CD4-positive, alpha-beta T cell treated with Interleukin-4 for 1 hour (primary cell): Measurements from ENCODE around the gene ELN.
A peak's percentile ranks its signal among the peaks of the same experiment; 100 is the strongest.
"Not testable (repeated sequence)": the region's sequence is repeated elsewhere in the genome, so short reads cannot be mapped to it uniquely, and the experiment has no call there.

Source experiments
- DNase-seq, 2 donors: peaks; one replicate each; pipeline ENCODE4 v3.0.0-alpha.2; 2020 to 2022

Gene ELN

DNA sequence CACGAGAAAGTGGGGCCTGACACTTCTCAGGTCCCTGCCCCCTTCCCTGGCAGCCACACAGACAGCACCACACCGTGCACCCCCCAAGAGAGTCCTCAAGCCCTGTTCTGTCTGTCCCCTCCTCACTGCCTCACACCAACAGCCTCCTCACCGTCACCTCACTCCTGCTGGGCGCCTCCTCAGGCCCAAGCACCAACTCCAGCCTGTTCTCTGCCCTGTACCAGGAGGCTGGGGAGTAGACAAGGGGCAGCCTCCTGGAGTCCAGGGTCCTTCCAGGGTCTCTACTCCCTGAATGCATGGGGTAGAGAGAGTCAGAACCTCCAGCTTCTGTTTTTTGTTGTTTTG, 26.9 kb upstream of the ELN start:
- DNase-seq = no peak

DNA sequence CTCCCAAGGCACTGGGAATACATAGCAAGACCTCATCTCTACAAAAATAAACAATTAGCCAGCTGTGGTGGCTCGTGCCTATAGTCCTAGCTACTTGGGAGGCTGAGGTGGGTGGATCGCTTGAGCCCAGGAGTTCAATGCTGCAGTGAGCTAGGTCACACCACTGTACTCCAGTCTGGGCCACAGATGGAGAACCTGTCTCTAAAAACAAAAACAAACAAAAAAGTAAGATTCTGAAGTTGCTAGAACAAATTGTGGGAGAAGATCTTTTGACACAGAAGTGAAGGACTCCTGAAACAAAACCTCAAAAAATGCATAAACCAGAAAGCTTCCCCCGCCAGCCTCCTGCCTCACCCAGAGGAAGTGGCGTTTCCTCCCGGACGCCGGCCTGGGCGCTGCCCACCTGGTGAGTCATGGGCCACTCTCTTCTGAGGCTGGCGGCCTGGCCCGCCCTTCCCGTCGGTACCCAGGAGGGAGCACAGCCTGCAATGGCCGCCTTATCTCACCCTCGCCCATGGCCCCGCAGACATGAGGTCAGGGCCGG, 25.4 kb upstream of the ELN start:
- DNase-seq = peak; percentile 4 to 61

DNA sequence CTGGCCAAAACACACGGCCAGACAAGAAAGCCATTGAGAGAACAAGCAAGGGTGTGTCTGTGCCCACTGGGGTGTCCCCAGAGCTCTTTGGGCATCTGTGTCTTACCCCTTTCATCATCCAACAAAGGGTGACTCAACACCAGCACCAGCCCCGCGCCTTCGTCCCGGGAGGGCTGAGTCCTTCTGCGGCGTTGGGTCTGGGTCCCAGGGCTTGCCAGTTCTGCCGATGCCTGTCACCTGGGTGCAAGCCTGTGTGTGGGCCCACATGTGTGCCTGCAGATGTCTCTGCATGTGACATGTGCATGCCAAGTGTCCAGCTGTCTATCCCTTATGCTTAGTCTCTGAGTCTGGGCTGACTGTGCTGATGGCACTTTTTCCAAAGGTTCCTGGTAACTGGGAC, 24.4 kb upstream of the ELN start:
- peak in 1 of 2 donors; percentile 20 for DNase-seq

DNA sequence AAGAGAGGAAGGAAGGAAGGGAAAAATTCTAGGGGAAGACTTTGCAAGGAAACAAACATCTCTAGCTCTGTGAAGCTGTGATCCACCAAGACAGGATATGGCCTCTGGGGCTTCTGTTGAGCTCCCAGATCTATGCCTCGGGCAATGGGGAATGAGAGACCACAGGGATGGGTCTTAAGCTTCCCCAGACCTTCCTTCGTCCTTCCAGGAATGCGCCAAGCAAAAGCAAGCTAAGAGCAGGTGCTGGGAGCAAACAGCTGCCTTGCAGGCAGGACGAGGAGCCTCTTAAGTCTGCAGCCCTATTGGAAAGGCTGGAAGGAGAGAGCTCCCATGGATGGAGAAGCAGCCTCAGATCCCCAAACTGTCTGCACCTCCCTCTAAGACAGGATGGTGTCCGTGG, 21.9 kb upstream of the ELN start:
- DNase-seq = no peak

DNA sequence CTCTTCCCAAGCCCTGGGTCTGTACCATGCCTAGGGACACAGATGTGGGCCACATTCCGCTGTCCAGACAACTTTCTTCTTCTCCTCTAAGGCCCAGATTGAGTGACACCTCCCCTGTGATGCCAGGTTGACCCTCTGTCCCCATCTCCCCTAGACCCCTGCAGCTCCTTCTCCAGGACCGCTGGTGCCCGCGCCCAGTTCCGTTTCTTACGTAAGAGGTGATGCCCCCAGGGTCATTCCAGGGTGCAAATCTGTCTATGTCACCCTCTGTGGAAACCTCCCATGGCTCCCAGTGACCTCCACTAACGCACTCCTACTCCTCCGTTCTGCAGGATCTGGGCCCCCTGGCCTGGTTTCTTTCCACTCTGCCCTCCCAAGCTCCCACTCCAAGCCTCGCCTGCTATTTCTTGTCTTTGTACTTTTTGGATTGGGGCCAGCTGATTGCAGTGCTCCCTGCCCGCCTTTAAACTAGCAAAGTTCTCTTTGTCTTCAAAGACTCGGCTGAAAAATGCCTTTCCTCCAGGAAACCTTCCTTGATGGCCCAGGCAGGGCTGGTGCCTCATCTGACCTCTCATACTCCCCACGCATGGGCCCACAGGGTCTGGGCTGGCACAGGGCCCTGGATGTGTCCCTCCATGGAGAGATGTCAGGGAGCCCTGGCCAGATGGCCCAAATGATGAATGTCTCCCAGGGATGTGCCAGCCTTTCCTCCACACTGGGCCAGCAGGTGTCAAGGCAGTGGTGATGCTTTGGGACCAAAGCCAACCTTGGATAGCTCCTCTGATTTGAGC, 21.3 kb upstream of the ELN start:
- DNase-seq = no peak

DNA sequence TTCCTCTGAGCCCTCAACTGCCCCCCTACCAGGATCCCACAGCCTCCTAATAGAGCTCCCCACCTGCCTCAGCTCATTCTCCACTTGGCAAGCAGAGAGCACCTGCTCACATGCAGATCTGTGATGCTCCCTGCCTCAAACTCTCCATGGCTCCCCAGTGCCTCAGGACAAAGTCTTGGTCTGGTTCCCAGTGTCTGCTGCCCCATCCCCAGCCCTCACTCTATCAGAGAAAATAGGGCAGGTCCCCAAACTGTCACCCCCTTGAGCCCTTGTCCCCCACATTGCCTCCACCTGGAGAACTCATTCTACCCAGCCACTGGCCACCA, 20.8 kb upstream of the ELN start:
- DNase-seq = no peak

DNA sequence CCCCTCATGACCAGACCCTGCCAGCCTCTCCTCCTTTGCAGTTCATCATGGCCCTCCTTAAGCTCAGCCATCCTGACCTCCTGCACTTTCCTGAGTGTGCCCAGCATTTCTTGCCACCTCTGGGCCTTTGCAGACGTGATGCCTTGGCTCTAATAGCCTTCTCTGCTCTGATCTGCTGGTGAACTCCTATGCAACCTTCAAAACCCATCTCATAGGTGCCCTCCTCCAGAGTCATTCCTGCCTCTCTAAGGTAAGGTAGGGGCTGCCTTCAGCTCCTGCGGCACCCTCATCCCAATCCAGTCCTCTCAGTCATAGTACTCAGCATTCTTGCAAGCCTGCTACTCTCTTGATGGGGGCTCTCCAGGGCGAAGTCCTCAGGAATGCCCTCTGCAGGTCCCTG, 19.3 kb upstream of the ELN start:
- DNase-seq = no peak

DNA sequence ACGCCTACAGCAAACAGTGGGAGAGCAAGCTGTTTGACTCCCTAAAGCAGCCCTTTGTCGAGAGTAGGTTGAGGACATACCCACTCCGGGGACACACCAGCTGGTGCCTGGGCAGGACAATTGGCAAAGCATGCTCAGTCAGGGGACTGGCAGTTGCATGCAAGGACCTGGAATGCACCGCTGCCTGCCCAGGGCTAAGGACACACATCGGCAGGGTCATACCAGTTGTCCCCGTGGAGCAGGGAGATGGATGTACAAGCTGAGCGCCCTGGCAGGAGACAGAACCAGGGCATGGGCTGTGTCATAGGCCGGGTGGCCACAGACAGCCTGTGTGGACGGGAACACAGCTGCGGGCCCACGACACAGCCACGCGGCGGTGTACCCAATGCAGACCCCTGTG, 18.3 kb upstream of the ELN start:
- DNase-seq = no peak

DNA sequence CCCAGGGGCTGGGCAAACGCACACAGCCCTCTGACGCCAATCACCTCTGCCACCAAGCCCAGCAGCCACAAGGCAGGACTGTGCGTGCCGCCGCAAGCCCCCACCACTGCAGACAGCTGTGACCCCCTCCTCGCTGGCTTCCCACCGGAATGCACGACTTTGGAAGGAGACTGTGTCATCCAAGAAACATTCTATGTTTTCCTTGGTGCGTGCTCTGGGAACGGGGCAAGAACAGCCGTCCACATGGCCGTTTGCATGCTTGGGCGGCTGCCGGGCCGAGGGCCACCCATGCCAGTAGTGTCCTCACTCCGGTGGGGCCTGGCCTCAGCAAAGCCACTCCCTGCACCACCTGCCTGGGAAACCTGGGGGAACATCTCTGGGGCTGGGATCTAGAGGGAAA, 17.6 kb upstream of the ELN start:
- no peak for DNase-seq

DNA sequence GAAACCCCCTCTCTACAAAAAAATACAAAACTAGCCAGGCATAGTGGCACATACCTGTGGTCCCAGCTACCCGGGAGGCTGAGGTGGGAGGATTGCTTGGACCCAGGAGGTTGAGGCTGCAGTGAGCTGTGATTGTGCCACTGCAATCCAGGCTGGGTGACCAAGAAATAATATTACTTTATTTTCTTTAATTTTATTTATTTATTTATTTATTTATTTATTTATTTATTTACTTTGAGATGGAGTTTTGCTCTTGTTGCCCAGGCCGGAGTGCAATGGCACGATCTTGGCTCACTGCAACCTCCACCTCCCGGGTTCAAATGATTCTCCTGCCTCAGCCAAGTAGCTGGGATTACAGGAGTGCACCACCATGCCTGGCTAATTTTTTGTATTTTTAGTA, 16.6 kb upstream of the ELN start:
- DNase-seq = not testable (repeated sequence)

DNA sequence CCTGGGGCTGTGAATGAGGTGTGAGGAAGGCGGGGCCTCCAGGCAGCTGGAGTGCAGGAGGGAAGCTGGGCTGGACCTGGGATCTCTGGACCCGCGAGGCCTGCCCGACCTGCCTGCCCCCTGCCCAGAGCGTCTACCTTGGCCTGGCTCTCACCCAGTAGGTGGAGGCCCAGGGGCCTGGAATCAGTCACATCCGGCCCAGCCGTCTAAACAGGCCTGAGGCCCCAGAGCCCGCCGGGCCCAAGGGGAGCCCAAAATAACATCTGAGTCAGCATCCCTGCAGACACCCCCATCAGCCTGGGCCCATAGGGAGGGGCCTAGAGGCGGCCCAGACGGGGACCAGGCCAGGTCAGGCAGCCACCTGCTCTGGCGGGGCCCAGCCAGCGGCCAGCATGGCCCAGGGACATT, 15.1 kb upstream of the ELN start:
- no peak for DNase-seq

DNA sequence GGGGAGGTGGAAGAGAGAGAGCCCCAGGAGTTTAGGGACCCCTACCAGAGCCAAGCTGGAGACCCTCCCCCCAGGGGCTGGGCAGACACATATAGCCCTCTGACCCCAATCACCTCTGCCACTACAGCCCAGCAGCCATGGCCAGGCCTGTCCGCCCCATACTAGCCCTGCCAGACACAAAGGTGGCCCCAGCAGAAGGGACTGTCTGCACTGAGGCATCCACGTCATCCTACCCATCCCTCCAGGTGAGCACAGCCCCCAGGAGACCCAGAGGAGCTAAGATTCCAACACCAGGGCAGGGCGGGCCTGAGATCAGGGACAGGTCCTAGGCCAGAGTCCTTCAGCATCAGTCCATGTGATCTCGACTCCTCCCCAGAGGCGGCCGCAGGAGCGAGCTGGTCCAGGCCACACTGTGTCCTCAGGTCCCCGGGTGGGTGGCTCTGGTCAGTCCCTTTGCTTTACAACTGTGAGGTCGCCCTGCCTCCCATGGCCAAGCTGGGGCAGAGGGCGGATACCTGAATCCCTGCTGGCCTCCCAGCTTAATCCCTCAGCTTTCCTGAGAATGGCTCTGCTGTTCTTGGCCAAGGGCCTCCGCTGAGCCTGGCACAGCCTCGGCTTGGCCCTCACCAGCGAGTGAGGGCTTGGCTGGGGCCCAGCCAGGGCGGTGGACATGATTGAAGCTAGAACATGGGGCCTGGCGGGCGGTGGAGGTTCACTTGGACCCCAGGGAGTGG, 14.3 kb upstream of the ELN start:
- DNase-seq = no peak

DNA sequence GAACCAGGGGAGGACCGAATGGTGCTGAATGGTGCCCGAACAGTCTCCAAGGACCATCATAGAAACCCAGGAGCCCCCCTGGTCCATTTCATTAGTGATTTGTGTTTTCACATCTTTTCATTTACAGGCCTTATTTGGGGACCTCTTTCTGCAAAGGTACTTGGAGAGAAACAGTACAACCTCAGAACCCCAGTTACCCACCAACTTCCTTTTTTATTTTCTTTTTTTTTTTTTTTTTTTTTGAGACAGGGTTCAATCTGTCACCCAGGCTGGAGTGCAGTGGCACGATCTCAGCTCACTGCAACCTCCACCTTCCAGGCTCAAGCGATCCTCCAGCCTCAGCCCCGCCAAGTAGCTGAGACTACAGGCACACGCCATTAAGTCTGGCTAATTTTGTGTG, 13.0 kb upstream of the ELN start:
- DNase-seq = no peak

DNA sequence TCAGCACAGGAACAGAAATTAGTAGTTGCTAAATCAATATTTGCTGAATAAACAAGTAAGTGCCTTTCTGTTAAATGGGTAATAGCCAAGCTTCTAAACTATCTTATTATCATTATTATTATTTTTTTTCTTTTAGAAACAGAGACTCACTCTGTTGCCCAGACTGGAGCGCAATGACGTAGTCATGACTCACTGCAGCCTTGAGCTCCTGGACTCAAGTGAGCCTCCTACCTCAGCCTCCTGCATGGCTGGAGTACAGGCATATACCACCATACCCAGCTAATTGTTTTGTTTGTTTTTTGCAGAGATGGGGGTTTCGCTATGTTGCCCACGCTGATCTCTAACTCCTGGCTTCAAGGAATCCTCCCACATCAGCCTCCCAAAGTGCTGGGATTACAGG, 12.3 kb upstream of the ELN start:
- no peak for DNase-seq

DNA sequence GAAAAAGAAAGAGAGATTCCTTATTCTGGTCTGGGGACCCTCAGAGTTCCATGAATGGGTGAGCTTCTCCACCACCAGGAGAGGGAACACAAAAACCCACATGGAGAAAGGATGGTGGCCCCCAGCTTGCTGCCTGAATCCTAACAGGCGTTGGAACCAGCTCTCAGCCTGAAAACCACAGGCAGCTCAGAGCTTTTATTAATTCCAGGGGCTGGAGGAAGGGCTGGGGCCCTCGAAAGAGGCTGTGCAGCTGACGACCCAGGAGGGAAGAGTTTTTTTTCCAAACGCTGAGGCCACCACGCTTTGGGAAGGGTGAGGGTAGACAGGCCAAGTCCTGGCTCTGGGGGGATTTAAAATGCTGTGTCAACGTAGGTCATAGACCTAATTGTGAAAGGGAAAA, 10.8 kb upstream of the ELN start:
- no peak for DNase-seq

DNA sequence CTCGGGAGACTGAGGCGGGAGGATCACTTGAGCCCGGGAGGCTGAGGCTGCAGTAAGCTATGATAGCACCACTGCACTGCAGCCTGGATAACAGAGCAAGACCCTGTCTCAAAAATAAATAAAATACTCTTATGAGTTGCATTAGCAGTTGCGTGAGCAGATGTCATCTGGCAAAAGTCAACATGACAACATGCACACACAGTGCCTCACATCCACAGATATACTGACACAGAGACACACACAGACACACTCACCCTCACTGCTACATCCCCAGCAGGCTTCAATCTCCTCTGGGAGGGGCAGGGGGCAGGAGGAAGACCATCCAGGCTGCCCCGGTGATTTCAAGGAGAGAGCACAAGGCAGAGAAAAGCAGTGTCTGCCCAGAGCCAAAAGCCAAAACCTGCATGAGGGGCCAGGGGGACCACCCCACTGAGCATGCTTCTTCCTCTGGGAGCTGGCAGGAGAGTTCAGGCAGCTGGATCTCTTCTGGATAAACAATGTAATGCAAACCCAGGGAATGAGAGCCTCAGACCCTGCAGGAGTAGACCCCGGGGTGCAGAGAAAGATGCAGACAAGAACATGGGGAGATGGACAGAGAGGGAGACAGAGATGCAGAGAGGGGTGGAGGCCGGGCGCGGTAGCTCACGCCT, 9.6 kb upstream of the ELN start:
- DNase-seq = no peak

DNA sequence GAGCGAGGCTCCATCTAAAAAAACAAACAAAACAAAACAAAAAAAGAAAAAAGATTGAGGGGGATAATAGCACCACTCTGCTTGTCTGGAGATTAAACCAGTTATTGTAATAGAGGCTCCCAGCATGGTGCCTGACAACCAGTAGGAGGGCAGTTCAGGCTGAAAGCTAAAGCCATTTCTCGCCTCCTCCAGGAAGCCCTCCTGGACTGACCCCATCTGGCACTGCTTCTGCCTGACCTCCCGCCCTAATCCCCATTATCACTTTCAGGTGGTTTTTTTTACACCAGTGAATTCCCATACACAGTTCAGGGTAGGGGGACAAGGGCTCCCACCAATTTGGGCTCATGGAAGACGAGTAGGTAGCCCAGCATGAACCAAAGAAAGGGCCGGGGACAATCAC, 8.8 kb upstream of the ELN start:
- DNase-seq = no peak

DNA sequence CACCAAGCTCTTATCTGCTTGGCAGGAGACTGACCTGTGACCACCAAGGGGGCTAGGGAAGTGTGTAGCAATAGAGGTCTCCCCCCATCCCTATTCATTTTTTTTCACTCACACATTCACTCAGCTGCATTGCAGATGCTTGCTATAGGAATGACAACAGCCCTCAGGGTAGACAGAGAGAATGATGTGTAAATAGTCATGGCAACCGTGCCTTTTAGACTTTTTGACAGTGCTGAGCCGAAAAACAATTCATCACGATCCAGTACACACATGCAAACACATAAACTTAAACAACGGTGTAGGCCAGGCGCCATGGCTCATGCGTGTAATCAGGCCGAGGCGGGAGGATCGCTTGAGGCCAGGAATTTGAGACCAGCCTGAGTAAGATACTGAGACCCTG, 7.6 kb upstream of the ELN start:
- DNase-seq = no peak

DNA sequence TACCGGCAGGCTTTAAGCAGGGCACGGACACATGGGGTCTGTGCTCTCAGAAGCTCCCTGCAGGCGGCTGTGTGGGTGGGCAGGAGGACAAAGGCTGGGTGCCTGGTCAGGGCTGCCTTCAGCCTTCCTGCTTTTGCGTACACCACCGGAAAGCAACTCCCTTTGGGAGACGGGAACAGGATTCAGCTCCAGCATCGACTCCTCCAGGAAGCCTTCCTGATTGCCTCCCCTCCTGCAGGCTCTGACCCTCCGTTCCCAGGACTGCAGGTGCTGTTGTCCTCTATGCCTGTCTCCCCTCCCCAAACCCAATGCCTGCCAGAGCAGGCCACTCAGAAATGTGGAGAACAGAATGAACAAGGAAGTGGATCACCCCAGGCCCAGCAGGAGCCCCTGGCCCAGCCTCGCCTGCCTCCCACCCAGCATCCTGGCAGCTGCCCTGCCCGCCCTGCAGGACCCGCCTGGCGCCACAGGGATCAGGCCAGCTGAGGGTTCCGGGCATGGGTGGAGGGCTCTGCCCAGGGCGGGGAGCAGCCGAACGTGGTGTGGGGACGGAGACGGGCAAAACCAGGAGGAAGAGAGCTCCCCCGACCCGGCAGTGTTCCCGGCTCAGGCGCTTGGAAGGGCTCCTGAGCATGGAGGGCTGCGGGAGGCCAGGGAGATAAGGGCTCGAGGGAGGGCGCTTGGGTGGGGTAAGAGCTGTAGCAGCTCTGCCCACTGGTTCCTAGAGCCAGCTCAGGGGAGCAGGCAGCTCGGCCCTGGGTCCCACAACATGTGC, 6.2 kb upstream of the ELN start:
- DNase-seq = no peak

DNA sequence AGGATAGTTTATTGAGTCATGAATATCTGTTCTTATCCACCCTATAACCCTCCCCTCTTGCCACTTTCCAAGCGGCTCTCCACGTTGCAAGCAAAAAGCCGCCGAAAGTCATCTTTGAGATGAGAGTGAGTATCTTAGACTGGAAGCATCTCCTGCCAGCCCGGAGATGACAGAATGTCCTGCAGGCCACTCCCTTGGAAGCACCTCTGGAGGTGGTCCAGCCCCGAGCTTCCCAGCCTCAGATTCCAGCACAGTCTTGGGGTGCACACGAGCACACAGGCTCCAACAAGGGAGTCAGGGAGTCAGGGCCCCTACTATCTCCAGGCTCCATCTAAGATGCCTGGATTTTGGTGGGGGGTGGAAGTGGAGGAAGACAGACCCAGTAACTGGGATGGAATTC, 5.5 kb upstream of the ELN start:
- DNase-seq = no peak

DNA sequence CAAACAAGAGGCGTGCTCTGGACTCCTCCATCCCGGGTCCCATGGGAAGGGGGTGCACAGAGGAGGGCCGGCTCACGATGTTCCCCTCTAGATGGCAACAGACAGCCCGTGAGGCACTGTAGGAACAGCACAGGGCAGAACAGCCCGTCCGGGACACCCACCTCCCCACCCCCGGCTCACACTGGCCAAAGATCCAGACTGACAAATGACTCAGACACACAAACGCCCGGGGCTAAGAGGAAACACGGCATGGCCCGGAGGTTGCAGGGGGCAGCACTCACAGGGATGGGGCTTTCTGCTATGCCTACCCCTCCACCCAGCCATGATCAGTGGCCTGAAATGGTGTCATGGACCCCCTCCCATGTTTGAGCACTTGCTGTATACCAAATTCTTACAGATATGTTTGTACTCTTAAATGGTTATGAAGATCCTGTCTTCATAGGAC, 4.9 kb upstream of the ELN start:
- DNase-seq = no peak

DNA sequence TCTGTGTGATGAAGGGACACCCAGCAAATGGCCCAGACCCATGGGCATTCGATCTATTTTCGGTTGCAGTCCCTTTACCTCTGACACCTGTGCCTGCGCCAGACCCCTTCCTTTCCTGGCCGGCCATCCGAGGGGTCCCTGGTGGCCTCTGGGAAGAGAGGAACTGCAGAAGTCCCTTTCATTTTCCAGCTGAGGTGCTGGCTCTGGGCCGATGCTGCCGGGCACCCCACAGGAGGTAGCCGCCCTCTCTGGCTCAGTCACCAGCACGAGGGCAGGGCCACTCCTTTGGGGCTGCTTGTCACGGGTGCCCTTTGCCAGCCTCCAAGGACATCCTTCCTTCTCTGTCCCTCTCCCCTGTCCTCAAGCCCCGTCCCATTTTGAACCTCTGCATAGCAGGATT, 4.2 kb upstream of the ELN start:
- DNase-seq = no peak

DNA sequence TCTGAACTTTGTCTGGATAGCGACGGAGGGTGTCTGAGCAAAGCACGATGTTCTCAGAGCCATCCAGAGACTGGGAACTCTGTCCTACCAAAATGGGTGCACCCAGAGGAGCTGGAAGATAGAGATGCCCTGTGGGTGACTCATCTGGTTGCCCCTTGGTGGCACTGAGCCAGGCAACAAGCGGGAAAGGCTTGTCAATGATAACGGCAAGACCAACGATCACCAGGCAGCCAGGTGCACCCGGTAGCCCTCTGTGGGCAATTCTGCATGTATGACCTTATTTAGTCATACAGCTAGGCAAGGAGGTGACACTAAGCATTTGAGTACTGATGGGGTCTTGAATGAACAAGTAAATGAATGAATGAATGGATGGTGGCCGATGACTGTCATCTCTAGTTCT, 2.8 kb upstream of the ELN start:
- no peak for DNase-seq
